Epithelial cell of proximal tubule (primary cell): ENCODE measurements around the gene TTBK2. TPM values are rescaled to one million over a fixed set of nuclear protein-coding genes. Genes with fewer than 3 reads are reported as not detected.

Experiments
- DNase-seq: peaks from one replicate; pipeline ENCODE4 v3.0.0-alpha.2; 2011; ENCODE audit warnings: low read depth
- H3K4me3 ChIP-seq: 2 replicates; pipeline ENCODE4 v1.5.1; 2011; ENCODE audit warnings: low read depth, mild to moderate bottlenecking, low read length
- total RNA-seq: library from RNA; depleted of rRNA; stranded (reverse); fragments of >200 nt; gene quantifications from 2 replicates; pipeline ENCODE4 v1.2.3, GENCODE V29; 2015
- TF ChIP-seq, protein P1 (sequence below): conservative IDR thresholded peaks from 2 replicates; pipeline ENCODE4 v1.5.1; 2012; ENCODE audit warnings: low read depth, mild to moderate bottlenecking, low read length

The TTBK2 gene
- total RNA-seq, 1 donor from 2014 or later, result 5.8 TPM

- no peak for DNase-seq
- TF ChIP-seq, protein P1, sequence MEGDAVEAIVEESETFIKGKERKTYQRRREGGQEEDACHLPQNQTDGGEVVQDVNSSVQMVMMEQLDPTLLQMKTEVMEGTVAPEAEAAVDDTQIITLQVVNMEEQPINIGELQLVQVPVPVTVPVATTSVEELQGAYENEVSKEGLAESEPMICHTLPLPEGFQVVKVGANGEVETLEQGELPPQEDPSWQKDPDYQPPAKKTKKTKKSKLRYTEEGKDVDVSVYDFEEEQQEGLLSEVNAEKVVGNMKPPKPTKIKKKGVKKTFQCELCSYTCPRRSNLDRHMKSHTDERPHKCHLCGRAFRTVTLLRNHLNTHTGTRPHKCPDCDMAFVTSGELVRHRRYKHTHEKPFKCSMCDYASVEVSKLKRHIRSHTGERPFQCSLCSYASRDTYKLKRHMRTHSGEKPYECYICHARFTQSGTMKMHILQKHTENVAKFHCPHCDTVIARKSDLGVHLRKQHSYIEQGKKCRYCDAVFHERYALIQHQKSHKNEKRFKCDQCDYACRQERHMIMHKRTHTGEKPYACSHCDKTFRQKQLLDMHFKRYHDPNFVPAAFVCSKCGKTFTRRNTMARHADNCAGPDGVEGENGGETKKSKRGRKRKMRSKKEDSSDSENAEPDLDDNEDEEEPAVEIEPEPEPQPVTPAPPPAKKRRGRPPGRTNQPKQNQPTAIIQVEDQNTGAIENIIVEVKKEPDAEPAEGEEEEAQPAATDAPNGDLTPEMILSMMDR, result no peak
- no peak overlapping the region for H3K4me3 ChIP-seq
These were observed 16.6 kb upstream of the TTBK2 start for GRCh38 chr15:42937143-42937542.

GRCh38 chr15:42933886-42934667 lies 13.5 kb upstream of the TTBK2 start:
- DNase-seq, result no peak
- TF ChIP-seq, protein P1, result no peak
- no peak overlapping the region for H3K4me3 ChIP-seq

DNA sequence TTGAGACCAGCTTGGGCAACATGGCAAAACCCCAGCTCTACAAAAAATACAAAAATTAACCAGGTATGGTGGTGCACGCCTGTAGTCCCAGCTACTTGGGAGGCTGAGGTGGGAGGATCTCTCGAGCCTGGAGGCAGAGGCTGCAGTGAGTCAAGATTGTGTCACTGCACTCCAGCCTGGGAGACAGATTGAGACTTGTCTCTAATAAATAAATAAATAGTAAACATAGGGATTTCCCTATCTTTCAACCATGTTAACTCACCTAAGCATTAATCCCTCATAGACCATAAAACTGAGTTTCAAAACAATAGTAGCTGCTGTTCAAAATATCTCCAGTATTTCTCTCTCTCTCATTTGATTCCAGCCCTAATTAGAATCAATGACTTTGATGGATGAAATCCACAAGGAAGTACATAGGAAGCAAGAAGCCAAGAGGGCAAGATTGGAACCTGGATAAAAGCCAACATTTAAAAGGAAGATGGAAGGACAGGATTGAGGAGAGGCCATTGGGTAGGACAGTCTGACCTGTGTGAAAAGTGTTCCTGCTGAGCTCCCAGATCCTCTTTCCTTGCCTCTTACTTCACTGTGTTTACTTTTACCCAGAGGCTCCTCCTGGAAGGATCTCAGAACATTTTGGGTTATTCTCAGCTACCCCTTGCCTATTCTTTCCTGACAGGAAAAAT lies 12.4 kb upstream of the TTBK2 start:
- DNase-seq, result no peak

GRCh38 chr15:42931702-42932486 lies 11.3 kb upstream of the TTBK2 start:
- TF ChIP-seq, protein P1, result no peak
- no peak for DNase-seq
- H3K4me3 ChIP-seq, result no peak overlapping the region

More for the DNA sequence above, 12.4 kb upstream of the TTBK2 start:
- no peak overlapping the region for H3K4me3 ChIP-seq
- TF ChIP-seq, protein P1, result no peak

DNA sequence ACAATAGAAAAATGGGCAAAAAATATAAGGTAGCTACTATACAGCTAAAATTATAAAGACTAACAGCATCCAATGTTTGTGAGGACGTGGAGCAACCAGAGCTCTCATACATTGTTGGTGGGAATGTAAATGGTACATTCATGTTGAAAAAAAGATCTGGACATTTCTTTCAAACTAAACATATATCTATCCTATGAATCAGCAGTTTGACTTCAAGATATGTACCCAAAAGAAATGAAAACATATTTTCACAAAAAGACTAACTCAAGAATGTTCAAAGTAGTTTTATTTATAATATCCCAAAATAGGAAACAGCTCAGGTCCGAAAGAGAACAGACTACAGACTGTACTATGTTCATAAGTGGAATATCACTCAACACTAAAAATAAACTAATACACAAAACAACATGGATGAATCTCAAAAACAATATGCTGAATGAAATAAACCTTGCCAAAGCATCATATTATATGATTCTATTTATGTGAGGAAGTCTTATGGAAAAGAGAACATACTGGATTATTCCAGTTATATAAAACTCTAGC lies 8.8 kb upstream of the TTBK2 start:
- TF ChIP-seq, protein P1, result no peak
- DNase-seq, result no peak
- no peak overlapping the region for H3K4me3 ChIP-seq

DNA sequence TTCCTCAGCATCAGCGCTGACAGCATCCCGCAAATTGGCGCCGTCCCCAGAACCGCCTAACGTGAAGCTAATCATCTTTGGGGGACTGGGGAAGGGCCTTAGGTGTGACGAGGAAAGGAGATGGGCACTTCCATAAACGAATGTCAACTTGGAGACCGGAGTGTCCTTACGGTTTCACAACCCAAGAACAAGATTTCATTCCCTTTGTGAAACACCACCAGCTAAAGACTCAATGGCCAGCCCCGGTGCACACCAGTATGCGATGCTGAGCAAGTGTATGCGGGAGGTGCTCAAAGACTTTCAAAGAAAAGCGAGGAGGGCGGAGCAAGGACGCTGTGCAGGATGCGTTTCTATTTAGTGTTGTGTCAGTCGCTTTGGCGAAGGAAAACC lies 759 bp upstream of the TTBK2 start:
- TF ChIP-seq, protein P1, result no peak
- H3K4me3 ChIP-seq, result peak overlapping the region; percentile 90
- no peak for DNase-seq
